Activated T-cell treated with anti-CD3 and anti-CD28 coated beads for 24 hours (primary cell): ENCODE results near the gene LIN28A.

Experiments used
- DNase-seq: peaks from one replicate; pipeline ENCODE4 v3.0.0-alpha.2; 2020; ENCODE audit warnings: low read depth

The LIN28A gene

GRCh38 chr1:26438041-26438440 lies 27.4 kb downstream of the LIN28A start:
- no peak for DNase-seq

- DNase-seq = no peak
Observed at GRCh38 chr1:26440259-26440658, 29.6 kb downstream of the LIN28A start.

- no peak for DNase-seq
Observed at GRCh38 chr1:26449868-26450267, 39.3 kb downstream of the LIN28A start.

GRCh38 chr1:26450908-26451307 lies 40.3 kb downstream of the LIN28A start:
- no peak for DNase-seq

GRCh38 chr1:26452459-26453183 lies 42.0 kb downstream of the LIN28A start:
- no peak for DNase-seq

- DNase-seq = no peak
Observed at GRCh38 chr1:26459148-26459547, 48.5 kb downstream of the LIN28A start.

- DNase-seq = no peak
Observed at GRCh38 chr1:26459573-26460031, 49.0 kb downstream of the LIN28A start.

GRCh38 chr1:26468911-26469310 lies 58.3 kb downstream of the LIN28A start:
- DNase-seq = no peak

- DNase-seq = no peak
Observed at GRCh38 chr1:26469558-26469957, 58.9 kb downstream of the LIN28A start.

- no peak for DNase-seq
Observed at GRCh38 chr1:26470878-26471497, 60.4 kb downstream of the LIN28A start.

- no peak for DNase-seq
Observed at GRCh38 chr1:26471498-26472319, 61.1 kb downstream of the LIN28A start.

GRCh38 chr1:26472320-26472900 lies 61.8 kb downstream of the LIN28A start, which contains the start of gene HMGN2:
Gene HMGN2 (plus strand): TSS chr1:26472440. CDS start chr1:26472613, 173 bp downstream.
- peak; percentile 85 for DNase-seq

- peak; percentile 93 for DNase-seq
Observed at GRCh38 chr1:26472901-26473845, 62.6 kb downstream of the LIN28A start.

GRCh38 chr1:26474818-26475217 lies 64.2 kb downstream of the LIN28A start:
- no peak for DNase-seq

- DNase-seq = no peak
Observed at GRCh38 chr1:26475989-26476388, 65.4 kb downstream of the LIN28A start.

- DNase-seq = no peak
Observed at GRCh38 chr1:26476958-26477357, 66.3 kb downstream of the LIN28A start.

- no peak for DNase-seq
Observed at GRCh38 chr1:26477446-26478152, 67.0 kb downstream of the LIN28A start.

GRCh38 chr1:26478159-26478558 lies 67.5 kb downstream of the LIN28A start:
- DNase-seq = no peak

- no peak for DNase-seq
Observed at GRCh38 chr1:26478988-26479387, 68.4 kb downstream of the LIN28A start.
